ENCODE results near the gene DIS3L2.

DIS3L2 gene

DNA sequence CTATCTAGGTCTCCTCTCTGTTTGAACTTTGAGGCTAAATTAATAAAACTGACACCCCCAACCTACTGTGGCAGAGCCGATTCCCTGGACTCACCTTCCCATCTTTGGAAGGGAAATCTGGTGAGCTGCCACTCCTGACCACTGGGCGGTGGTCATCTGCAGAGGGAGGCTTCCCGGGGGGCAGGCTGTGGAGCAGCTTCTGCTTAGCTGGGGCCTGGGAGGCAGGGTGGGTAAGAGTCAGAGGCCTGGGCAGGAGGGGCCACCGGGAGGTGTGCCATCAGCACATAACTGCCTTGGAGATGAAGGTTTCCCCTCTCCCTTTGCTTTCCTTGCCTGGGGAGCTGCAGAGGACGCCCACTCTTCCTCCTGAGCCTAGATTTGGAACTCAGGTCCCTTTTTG is 33.0 kb upstream of the DIS3L2 start:
- Histone ChIP-seq H3K27ac (no peak overlapping the region), H3K27me3 (ENCODE audit: control insufficient read depth, insufficient read depth, low read length) (no peaks in the 10 kb centered on the region)

GRCh38 chr2:231928901-231929725 is 32.4 kb upstream of the DIS3L2 start:
- Histone ChIP-seq H2AFZ (no peak overlapping the region), H3K79me2 (no peaks in the 10 kb centered on the region), H3K9ac (no peak overlapping the region), H3K27ac (no peak overlapping the region), H3K27me3 (ENCODE audit: control insufficient read depth, insufficient read depth, low read length) (no peaks in the 10 kb centered on the region), H3K9me3 (ENCODE audit: control insufficient read depth, low read length) (no peaks in the 10 kb centered on the region), H3K4me1 (peaks cover 4% of the 10 kb centered on the region), H3K36me3 (ENCODE audit: control insufficient read depth, insufficient read depth, low read length) (no peaks in the 10 kb centered on the region), H3K4me2 (ENCODE audit: low read length) (no peak overlapping the region), H3K4me3 (ENCODE audit: low read depth, low read length) (no peak overlapping the region)
- no peak for TF ChIP-seq CTCF (IDR thresholded peaks at IDR 0.05)

More for the DNA sequence above, 33.0 kb upstream of the DIS3L2 start:
- Histone ChIP-seq H3K36me3 (ENCODE audit: control insufficient read depth, insufficient read depth, low read length) (no peaks in the 10 kb centered on the region), H3K4me2 (ENCODE audit: low read length) (no peak overlapping the region), H2AFZ (no peak overlapping the region), H3K79me2 (no peaks in the 10 kb centered on the region), H3K9ac (no peak overlapping the region), H3K9me3 (ENCODE audit: control insufficient read depth, low read length) (no peaks in the 10 kb centered on the region), H3K4me1 (peaks cover 4% of the 10 kb centered on the region), H3K4me3 (ENCODE audit: low read depth, low read length) (no peak overlapping the region)
- no peak for TF ChIP-seq CTCF (IDR thresholded peaks at IDR 0.05)

GRCh38 chr2:231929961-231930592 is 31.4 kb upstream of the DIS3L2 start:
- Histone ChIP-seq H3K27ac (no peak overlapping the region), H3K27me3 (ENCODE audit: control insufficient read depth, insufficient read depth, low read length) (no peaks in the 10 kb centered on the region)
- TF ChIP-seq CTCF (IDR thresholded peaks at IDR 0.05) = no peak

DNA sequence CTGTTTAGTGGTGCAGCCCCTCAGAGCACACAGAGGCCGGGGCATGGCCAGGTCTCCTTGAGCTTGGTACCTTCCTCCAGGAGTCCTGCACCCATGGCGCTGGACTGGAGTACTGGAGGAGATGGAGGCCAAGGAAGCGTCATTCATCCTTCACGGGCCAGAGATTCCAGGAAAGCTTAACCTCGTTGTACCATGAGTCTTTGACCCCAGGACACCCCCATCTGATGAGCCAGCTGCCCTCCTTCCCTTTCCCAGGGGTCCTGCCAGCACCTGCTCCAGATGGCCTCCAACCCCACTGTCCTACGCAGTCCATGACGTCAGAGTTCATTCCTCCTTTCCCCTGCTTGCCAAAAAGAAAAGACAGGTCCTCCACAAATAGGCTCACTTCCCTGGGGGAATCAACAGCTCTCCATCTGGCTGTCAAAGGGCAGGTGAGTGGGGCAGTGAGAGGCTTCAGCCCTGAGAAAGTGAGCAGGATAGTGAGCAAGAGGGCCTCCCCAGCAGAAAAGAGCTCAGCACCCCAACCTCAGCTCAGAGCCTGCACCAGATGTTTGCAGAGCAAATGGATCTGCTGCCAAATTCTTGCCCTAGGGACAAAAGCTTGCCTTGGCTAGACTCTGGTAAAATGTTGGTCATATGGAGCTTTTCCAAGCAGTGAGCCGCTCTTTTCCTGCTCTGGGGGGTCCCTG is 30.8 kb upstream of the DIS3L2 start:
- no peak overlapping the region for H3K27ac ChIP-seq
- H3K4me3 ChIP-seq (ENCODE audit: low read depth, low read length) = no peak overlapping the region
- no peaks in the 10 kb centered on the region for H3K9me3 ChIP-seq (ENCODE audit: control insufficient read depth, low read length)
- TF ChIP-seq CTCF (IDR thresholded peaks at IDR 0.05) = no peak
- no peak overlapping the region for H2AFZ ChIP-seq
- H3K79me2 ChIP-seq = no peaks in the 10 kb centered on the region
- no peaks in the 10 kb centered on the region for H3K27me3 ChIP-seq (ENCODE audit: control insufficient read depth, insufficient read depth, low read length)
- no peak overlapping the region for H3K9ac ChIP-seq
- no peak overlapping the region for H3K4me2 ChIP-seq (ENCODE audit: low read length)
- no peaks in the 10 kb centered on the region for H3K36me3 ChIP-seq (ENCODE audit: control insufficient read depth, insufficient read depth, low read length)
- H3K4me1 ChIP-seq = peaks cover 3% of the 10 kb centered on the region

More at GRCh38 chr2:231929961-231930592, 31.4 kb upstream of the DIS3L2 start:
- H3K36me3 ChIP-seq (ENCODE audit: control insufficient read depth, insufficient read depth, low read length) = no peaks in the 10 kb centered on the region
- no peak overlapping the region for H3K4me2 ChIP-seq (ENCODE audit: low read length)
- peaks cover 4% of the 10 kb centered on the region for H3K4me1 ChIP-seq
- H3K9ac ChIP-seq = no peak overlapping the region
- no peak overlapping the region for H2AFZ ChIP-seq
- H3K9me3 ChIP-seq (ENCODE audit: control insufficient read depth, low read length) = no peaks in the 10 kb centered on the region
- H3K79me2 ChIP-seq = no peaks in the 10 kb centered on the region
- no peak overlapping the region for H3K4me3 ChIP-seq (ENCODE audit: low read depth, low read length)

Measured in parathyroid adenoma (tissue), 2 donors.